ENCODE measurements around the gene TSGA10IP. TPM values are rescaled to one million over a fixed set of nuclear protein-coding genes. Genes with fewer than 3 reads are reported as not detected.

TSGA10IP gene
- total RNA-seq (2021; ENCODE audit: unreplicated experiment) (not detected), Bru-seq, nascent RNA (not detected), BruChase-seq, experiment 1, labeled RNA remaining after a 6-hour chase (percentile 11 among the genes with signal in this experiment), BruChase-seq, experiment 2, labeled RNA remaining after a 2-hour chase (not detected)
- polyA plus RNA-seq (2012) = not detected in 2 replicates
- long read RNA-seq = 0 reads

DNA sequence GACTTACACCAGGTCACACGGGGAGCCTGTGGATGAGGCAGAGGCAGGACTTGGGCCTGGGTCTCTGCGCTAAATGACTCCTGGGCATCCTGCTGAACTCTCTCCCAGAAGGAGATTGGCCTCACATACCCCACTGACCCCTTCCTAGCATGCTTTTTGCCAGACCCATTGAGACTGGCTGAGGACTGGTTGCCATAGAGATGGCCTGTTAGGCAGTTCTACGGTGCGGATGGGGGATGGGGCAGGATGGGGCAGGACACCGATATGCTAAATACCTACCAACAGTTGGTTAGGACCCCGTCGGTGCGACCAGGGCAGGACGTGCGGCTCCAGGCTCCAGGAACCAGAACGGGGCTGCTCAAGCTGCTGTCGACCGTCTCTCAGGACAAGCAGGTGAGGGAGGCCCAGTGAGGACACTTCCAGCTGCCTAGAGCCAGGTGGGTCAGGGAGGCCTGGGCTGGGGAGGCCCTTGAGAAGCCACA lies at the start of gene TSGA10IP:
Gene TSGA10IP (plus strand): TSS at position 51 of the 482 bp plus-strand sequence. CDS start 196 bp downstream, at position 247.
- ATAC-seq (no peak), DNase-seq (ENCODE audit: low read depth, low spot score) (no peak)
- intact Hi-C loops (cut with micrococcal nuclease) = no loop called here
- Histone ChIP-seq H3K9me3 (ENCODE audit: control insufficient read depth in 1 of 2, insufficient read depth in 1 of 2, low read depth in 1 of 2, low read length in 2 of 2) (no peaks in the 10 kb centered on the region), H4K20me1 (ENCODE audit: insufficient read depth) (no peaks in the 10 kb centered on the region), H3K79me2 (ENCODE audit: insufficient read depth, low read length) (no peaks in the 10 kb centered on the region), H3K36me3 (ENCODE audit: control insufficient read depth in 1 of 2, insufficient read depth in 2 of 2, low read length in 2 of 2) (no peaks in the 10 kb centered on the region), H3K27ac (ENCODE audit: low read depth, low read length) (no peak within 1 kb of the TSS), H3K27me3 (ENCODE audit: insufficient read depth, low read length) (no peaks in the 10 kb centered on the region), H3K4me1 (ENCODE audit: control insufficient read depth in 1 of 2, insufficient read depth in 2 of 2, low read length in 2 of 2) (no peaks in the 10 kb centered on the region), H2AFZ (ENCODE audit: low read depth, low read length, poor library complexity, severe bottlenecking) (no peak within 1 kb of the TSS), H3K4me3 (replicated peaks in 1 of 2; ENCODE audit: low read depth in 1 of 2, low read length in 2 of 2) (no peak within 1 kb of the TSS), H3K4me2 (ENCODE audit: low read length) (no peak within 1 kb of the TSS), H3K9me2 (ENCODE audit: insufficient read depth) (no peaks in the 10 kb centered on the region), H3K9ac (ENCODE audit: low read length) (no peak within 1 kb of the TSS)
- BruUV-seq (replicated peaks) = no TSS peak
- POLR2A ChIA-PET = no interaction called here
- TF ChIP-seq POLR2AphosphoS5 (IDR thresholded peaks at IDR 0.05; ENCODE audit: low read depth, low read length) (no peak), JUND (IDR thresholded peaks at IDR 0.05) (no peak), EZH2 (IDR thresholded peaks at IDR 0.05) (no peak), CEBPB (IDR thresholded peaks at IDR 0.05; ENCODE audit: low read depth) (no peak), ZNF274 (IDR thresholded peaks at IDR 0.05; ENCODE audit: low read depth, low read length) (no peak), SRF (IDR thresholded peaks at IDR 0.05; ENCODE audit: low read depth) (no peak), EZH2phosphoT487 (IDR thresholded peaks at IDR 0.05; ENCODE audit: borderline replicate concordance) (no peak), SIN3A (IDR thresholded peaks at IDR 0.05; ENCODE audit: low read depth) (no peak), POLR2A (IDR thresholded peaks at IDR 0.05; ENCODE audit: borderline replicate concordance, extremely low read depth, insufficient read depth, insufficient read length) (no peak), SP1 (IDR thresholded peaks at IDR 0.05; ENCODE audit: low read depth) (no peak), ZFX (IDR thresholded peaks at IDR 0.05) (no peak), YY1 (IDR thresholded peaks at IDR 0.05; ENCODE audit: extremely low read depth, insufficient replicate concordance, low read depth, low read length) (no peak), EGR1 (IDR thresholded peaks at IDR 0.05; ENCODE audit: low read depth) (no peak), ELF1 (IDR thresholded peaks at IDR 0.05; ENCODE audit: borderline replicate concordance, low read depth) (no peak), CBX3 (IDR thresholded peaks at IDR 0.05; ENCODE audit: low read depth) (no peak), TCF7L2 (IDR thresholded peaks at IDR 0.05; ENCODE audit: borderline replicate concordance, extremely low read depth, insufficient read depth, insufficient read length) (no peak), ZBTB33 (IDR thresholded peaks at IDR 0.05; ENCODE audit: extremely low read depth, insufficient replicate concordance, low read length) (no peak)
- TF ChIP-seq, protein P1, sequence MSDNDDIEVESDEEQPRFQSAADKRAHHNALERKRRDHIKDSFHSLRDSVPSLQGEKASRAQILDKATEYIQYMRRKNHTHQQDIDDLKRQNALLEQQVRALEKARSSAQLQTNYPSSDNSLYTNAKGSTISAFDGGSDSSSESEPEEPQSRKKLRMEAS (IDR thresholded peaks at IDR 0.05) = no peak
- CTCF ChIA-PET = no interaction called here
- RAD21 ChIA-PET (ENCODE audit: low non-redundant PET in 1 of 2, low total read pairs in 2 of 2, uncharacterized antibody in 2 of 2, unreplicated experiment in 2 of 2) = no interaction called here
